Measurements from ENCODE around the gene DYNLT5.
A peak's percentile ranks its signal among the peaks of the same experiment; 100 is the strongest.

The DYNLT5 gene

GRCh38 chr1:66752000-66752592, at the start of gene DYNLT5:
Gene DYNLT5, plus strand, starts transcription at chr1:66752459. Its CDS starts 2,200 bp downstream, at chr1:66754659.
- ChIA-PET POLR2A (no interaction called here), CTCF (interaction anchor here (0.7 to 2.1 kb wide), 3 partner anchors 11 to 58 kb away, joined by 3 to 10 read pairs (median 4); no protein-coding TSS in a partner anchor)
- TF ChIP-seq CTCF (IDR thresholded peaks at IDR 0.05; ENCODE audit: control extremely low read depth, extremely low read depth, low read depth, missing control alignments): peak; percentile 9
- peak; percentile 17 for DNase-seq (ENCODE audit: extremely low spot score)

- DNase-seq (ENCODE audit: extremely low spot score): no peak
- POLR2A ChIA-PET: no interaction called here
- TF ChIP-seq CTCF (IDR thresholded peaks at IDR 0.05; ENCODE audit: control extremely low read depth, extremely low read depth, low read depth, missing control alignments): no peak
- CTCF ChIA-PET: interaction anchor here (1.1 kb wide), 1 partner anchor 22 kb away, joined by 3 read pairs; no protein-coding TSS in a partner anchor
Observed at GRCh38 chr1:66704177-66704875, 47.9 kb upstream of the DYNLT5 start.

- POLR2A ChIA-PET: no interaction called here
- DNase-seq (ENCODE audit: extremely low spot score): no peak
Observed at GRCh38 chr1:66705110-66705509, 47.1 kb upstream of the DYNLT5 start.

GRCh38 chr1:66711420-66711819, 40.8 kb upstream of the DYNLT5 start:
- POLR2A ChIA-PET: no interaction called here
- TF ChIP-seq CTCF (IDR thresholded peaks at IDR 0.05; ENCODE audit: control extremely low read depth, extremely low read depth, low read depth, missing control alignments): peak; percentile 8
- CTCF ChIA-PET: interaction anchor here (0.9 to 3.1 kb wide), 4 partner anchors 11 to 21 kb away, joined by 3 to 19 read pairs (median 4); no protein-coding TSS in a partner anchor
- no peak for DNase-seq (ENCODE audit: extremely low spot score)

More at GRCh38 chr1:66705110-66705509, 47.1 kb upstream of the DYNLT5 start:
- TF ChIP-seq CTCF (IDR thresholded peaks at IDR 0.05; ENCODE audit: control extremely low read depth, extremely low read depth, low read depth, missing control alignments): no peak
- CTCF ChIA-PET: no interaction called here

GRCh38 chr1:66712839-66713238, 39.4 kb upstream of the DYNLT5 start:
- ChIA-PET CTCF (no interaction called here), POLR2A (no interaction called here)
- no peak for DNase-seq (ENCODE audit: extremely low spot score)
- TF ChIP-seq CTCF (IDR thresholded peaks at IDR 0.05; ENCODE audit: control extremely low read depth, extremely low read depth, low read depth, missing control alignments): no peak

- no peak for DNase-seq (ENCODE audit: extremely low spot score)
- ChIA-PET CTCF (interaction anchor here (1.5 to 1.6 kb wide), 2 partner anchors 13 to 26 kb away, joined by 3 to 4 read pairs; no protein-coding TSS in a partner anchor), POLR2A (no interaction called here)
- no peak for TF ChIP-seq CTCF (IDR thresholded peaks at IDR 0.05; ENCODE audit: control extremely low read depth, extremely low read depth, low read depth, missing control alignments)
Observed at GRCh38 chr1:66723985-66724384, 28.3 kb upstream of the DYNLT5 start.

Data from GM10248 (cell line).